Ammon's horn (tissue), 1 donor: ENCODE measurements around the gene TDRD9.

Experiments
- DNase-seq: peaks from one replicate; pipeline ENCODE4 v3.0.0-alpha.2; 2016; ENCODE audit warnings: low spot score

Gene TDRD9

GRCh38 chr14:104101651-104102281, 173.5 kb downstream of the TDRD9 start:
- no peak for DNase-seq
